ENCODE results near the gene CHMP3. TPM values are rescaled to one million over a fixed set of nuclear protein-coding genes. Genes with fewer than 3 reads are reported as not detected.

Gene CHMP3
- total RNA-seq, 1 experiment from 2014 or later: 63.4 TPM

GRCh38 chr2:86542814-86543213 is 20.4 kb downstream of the CHMP3 start (continued):
- TF ChIP-seq ZBTB33 (IDR thresholded peaks at IDR 0.05; ENCODE audit: extremely low read depth, insufficient replicate concordance, low read length) (no peak), SIN3A (IDR thresholded peaks at IDR 0.05; ENCODE audit: low read depth) (no peak), ATF3 (IDR thresholded peaks at IDR 0.05) (no peak), EZH2 (IDR thresholded peaks at IDR 0.05) (no peak)

- intact Hi-C loops (cut with micrococcal nuclease): no loop called here
- TF ChIP-seq CTCF (IDR thresholded peaks at IDR 0.05 in 2 of 3, conservative IDR thresholded peaks at IDR 0.05 in 1 of 3; ENCODE audit: borderline replicate concordance in 1 of 3, insufficient read depth in 1 of 3, low read depth in 2 of 3, low read length in 2 of 3): no peak
- no peak for TF ChIP-seq ATF3 (IDR thresholded peaks at IDR 0.05)
- no peak for TF ChIP-seq SP1 (IDR thresholded peaks at IDR 0.05; ENCODE audit: low read depth)
- TF ChIP-seq ZBTB33 (IDR thresholded peaks at IDR 0.05; ENCODE audit: extremely low read depth, insufficient replicate concordance, low read length): no peak
- no peak for TF ChIP-seq ZFX (IDR thresholded peaks at IDR 0.05)
- TF ChIP-seq REST (IDR thresholded peaks at IDR 0.05; ENCODE audit: low read depth): no peak
- TF ChIP-seq SIN3A (IDR thresholded peaks at IDR 0.05; ENCODE audit: low read depth): no peak
- TF ChIP-seq RAD21 (IDR thresholded peaks at IDR 0.05; ENCODE audit: low read depth): no peak
- TF ChIP-seq FOSL1 (IDR thresholded peaks at IDR 0.05; ENCODE audit: low read depth): no peak
- H3K4me3 ChIP-seq (replicated peaks in 1 of 2; ENCODE audit: low read depth in 1 of 2, low read length in 2 of 2): no peak overlapping the region
- H4K20me1 ChIP-seq (ENCODE audit: insufficient read depth): no peaks in the 10 kb centered on the region
- H3K79me2 ChIP-seq (ENCODE audit: insufficient read depth, low read length): no peaks in the 10 kb centered on the region
- no TSS peak for BruUV-seq (replicated peaks)
- H3K27me3 ChIP-seq (ENCODE audit: insufficient read depth, low read length): no peaks in the 10 kb centered on the region
- DNase-seq (ENCODE audit: low read depth, low spot score) (no peak), ATAC-seq (no peak)
- H3K9me3 ChIP-seq (ENCODE audit: control insufficient read depth in 1 of 2, insufficient read depth in 1 of 2, low read depth in 1 of 2, low read length in 2 of 2): peaks cover 0 to 13% of the 10 kb centered on the region in 2 experiments; a peak in 1 of 4 replicates
- RAD21 ChIA-PET (ENCODE audit: low non-redundant PET in 1 of 2, low total read pairs in 2 of 2, uncharacterized antibody in 2 of 2, unreplicated experiment in 2 of 2): no interaction called here
- H3K36me3 ChIP-seq (ENCODE audit: control insufficient read depth in 1 of 2, insufficient read depth in 2 of 2, low read length in 2 of 2): no peaks in the 10 kb centered on the region
- no peak overlapping the region for H3K9ac ChIP-seq (ENCODE audit: low read length)
- H3K4me2 ChIP-seq (ENCODE audit: low read length): no peak overlapping the region
- no peak overlapping the region for H2AFZ ChIP-seq (ENCODE audit: low read depth, low read length, poor library complexity, severe bottlenecking)
- H3K4me1 ChIP-seq (ENCODE audit: control insufficient read depth in 1 of 2, insufficient read depth in 2 of 2, low read length in 2 of 2): no peaks in the 10 kb centered on the region
- CTCF ChIA-PET: no interaction called here
- H3K9me2 ChIP-seq (ENCODE audit: insufficient read depth): no peaks in the 10 kb centered on the region
- H3K27ac ChIP-seq (ENCODE audit: low read depth, low read length): no peak overlapping the region
- POLR2A ChIA-PET: no interaction called here
These were observed 21.9 kb downstream of the CHMP3 start for GRCh38 chr2:86541334-86541733.

Measured in HCT116 (cell line).